ENCODE results near the gene PLB1. TPM values are rescaled to one million over a fixed set of nuclear protein-coding genes. Genes with fewer than 3 reads are reported as not detected.

The PLB1 gene
- total RNA-seq, 1 experiment from 2014 or later = 0.44 TPM

- no peak for TF ChIP-seq ELF4 (CRISPR knock-in tag; IDR thresholded peaks at IDR 0.05; ENCODE audit: low read depth)
- no peak for TF ChIP-seq NFE2L1 (CRISPR knock-in tag; IDR thresholded peaks at IDR 0.05)
- no peak for TF ChIP-seq ZNF281 (CRISPR knock-in tag; IDR thresholded peaks at IDR 0.05)
- TF ChIP-seq ATF2 (CRISPR knock-in tag; IDR thresholded peaks at IDR 0.05; ENCODE audit: borderline replicate concordance, low read depth) = no peak
These were observed 171.4 kb downstream of the PLB1 start (continued) for GRCh38 chr2:28667261-28667660.

- POLR2A ChIA-PET = no interaction called here
- DNase-seq (ENCODE audit: low spot score) (no peak), ATAC-seq (no peak)
- Mint-ChIP-seq H3K36me3 (peaks cover 7% of the 10 kb centered on the region), H3K27ac (no peak overlapping the region), H3K4me3 (no peak overlapping the region), H3K4me1 (peaks cover 8% of the 10 kb centered on the region), H3K27me3 (ENCODE audit: low read depth) (peaks cover 5% of the 10 kb centered on the region), H3K9me3 (peaks cover 11% of the 10 kb centered on the region)
- CTCF ChIA-PET = no interaction called here
- no peak for TF ChIP-seq NR3C1 (CRISPR knock-in tag; conservative IDR thresholded peaks at IDR 0.05; ENCODE audit: low read depth)
- TF ChIP-seq TCF7 (CRISPR knock-in tag; IDR thresholded peaks at IDR 0.05; ENCODE audit: low read depth) = no peak
- no peak for TF ChIP-seq ZNF416 (CRISPR knock-in tag; IDR thresholded peaks at IDR 0.05)
- no peak for TF ChIP-seq ZMAT4 (CRISPR knock-in tag; IDR thresholded peaks at IDR 0.05)
- TF ChIP-seq NFATC4 (CRISPR knock-in tag; IDR thresholded peaks at IDR 0.05) = no peak
- no peak for TF ChIP-seq HMGXB4 (CRISPR knock-in tag; IDR thresholded peaks at IDR 0.05)
- no peak for TF ChIP-seq ZNF121 (CRISPR knock-in tag; IDR thresholded peaks at IDR 0.05)
- TF ChIP-seq ARID4B (CRISPR knock-in tag; IDR thresholded peaks at IDR 0.05; ENCODE audit: borderline replicate concordance) = no peak
- no peak for TF ChIP-seq STAT6 (CRISPR knock-in tag; conservative IDR thresholded peaks at IDR 0.05; ENCODE audit: low read depth)
- no peak for TF ChIP-seq PREB (CRISPR knock-in tag; IDR thresholded peaks at IDR 0.05; ENCODE audit: borderline replicate concordance)
- TF ChIP-seq ATF1 (CRISPR knock-in tag; IDR thresholded peaks at IDR 0.05) = no peak
- no peak for TF ChIP-seq SMAD4 (CRISPR knock-in tag; IDR thresholded peaks at IDR 0.05)
- no peak for TF ChIP-seq JAZF1 (CRISPR knock-in tag; IDR thresholded peaks at IDR 0.05)
- TF ChIP-seq PRRX2 (CRISPR knock-in tag; IDR thresholded peaks at IDR 0.05) = no peak
- TF ChIP-seq HMGA2 (CRISPR knock-in tag; IDR thresholded peaks at IDR 0.05) = no peak
These were observed 172.4 kb downstream of the PLB1 start for GRCh38 chr2:28668106-28668814.
